22Rv1 (cell line): ENCODE results near the gene COTL1.

Experiments
- H3K27ac ChIP-seq: fragments of 450-650 bp; 2 replicates; pipeline ENCODE4 v1.5.1; 2017
- ZFX ChIP-seq: fragments of 450-650 bp; IDR thresholded peaks from 2 replicates; pipeline ENCODE4 v1.6.1; 2017; ENCODE audit warnings: antibody characterized with exemption, borderline replicate concordance
- TF ChIP-seq, protein P1 (sequence below): fragments of 450-650 bp; IDR thresholded peaks from 2 replicates; pipeline ENCODE4 v1.5.1; 2017; ENCODE audit warnings: mild to moderate bottlenecking

COTL1 gene

DNA sequence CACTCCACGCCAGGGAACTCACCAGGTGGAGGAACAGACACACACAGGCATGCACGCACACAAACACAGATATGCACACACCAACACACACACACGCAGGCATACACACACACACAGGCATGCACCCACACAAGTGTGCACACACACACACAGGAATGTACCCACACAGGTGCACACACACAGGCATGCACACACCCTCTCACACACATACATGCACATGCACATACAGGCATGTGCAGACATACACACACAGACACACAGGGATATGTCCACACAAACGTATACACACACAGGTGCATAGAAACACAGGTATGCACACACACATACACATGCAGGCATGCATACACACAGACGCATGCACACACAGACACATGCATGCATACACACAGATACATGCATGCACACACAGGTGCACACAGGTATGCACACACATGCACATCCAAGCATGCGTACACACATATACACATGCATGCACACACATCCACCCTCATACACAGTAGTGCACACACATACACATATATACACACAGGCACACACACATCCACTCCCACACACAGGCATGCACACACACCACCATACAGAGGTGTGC, 39.2 kb downstream of the COTL1 start:
- TF ChIP-seq, protein P1, sequence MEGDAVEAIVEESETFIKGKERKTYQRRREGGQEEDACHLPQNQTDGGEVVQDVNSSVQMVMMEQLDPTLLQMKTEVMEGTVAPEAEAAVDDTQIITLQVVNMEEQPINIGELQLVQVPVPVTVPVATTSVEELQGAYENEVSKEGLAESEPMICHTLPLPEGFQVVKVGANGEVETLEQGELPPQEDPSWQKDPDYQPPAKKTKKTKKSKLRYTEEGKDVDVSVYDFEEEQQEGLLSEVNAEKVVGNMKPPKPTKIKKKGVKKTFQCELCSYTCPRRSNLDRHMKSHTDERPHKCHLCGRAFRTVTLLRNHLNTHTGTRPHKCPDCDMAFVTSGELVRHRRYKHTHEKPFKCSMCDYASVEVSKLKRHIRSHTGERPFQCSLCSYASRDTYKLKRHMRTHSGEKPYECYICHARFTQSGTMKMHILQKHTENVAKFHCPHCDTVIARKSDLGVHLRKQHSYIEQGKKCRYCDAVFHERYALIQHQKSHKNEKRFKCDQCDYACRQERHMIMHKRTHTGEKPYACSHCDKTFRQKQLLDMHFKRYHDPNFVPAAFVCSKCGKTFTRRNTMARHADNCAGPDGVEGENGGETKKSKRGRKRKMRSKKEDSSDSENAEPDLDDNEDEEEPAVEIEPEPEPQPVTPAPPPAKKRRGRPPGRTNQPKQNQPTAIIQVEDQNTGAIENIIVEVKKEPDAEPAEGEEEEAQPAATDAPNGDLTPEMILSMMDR: no peak
- TF ChIP-seq ZFX: no peak

GRCh38 chr16:84577034-84577803, 40.7 kb downstream of the COTL1 start:
- TF ChIP-seq, protein P1: no peak
- no peak for TF ChIP-seq ZFX
- H3K27ac ChIP-seq: no peak overlapping the region

More for the DNA sequence above, 39.2 kb downstream of the COTL1 start:
- no peak overlapping the region for H3K27ac ChIP-seq

DNA sequence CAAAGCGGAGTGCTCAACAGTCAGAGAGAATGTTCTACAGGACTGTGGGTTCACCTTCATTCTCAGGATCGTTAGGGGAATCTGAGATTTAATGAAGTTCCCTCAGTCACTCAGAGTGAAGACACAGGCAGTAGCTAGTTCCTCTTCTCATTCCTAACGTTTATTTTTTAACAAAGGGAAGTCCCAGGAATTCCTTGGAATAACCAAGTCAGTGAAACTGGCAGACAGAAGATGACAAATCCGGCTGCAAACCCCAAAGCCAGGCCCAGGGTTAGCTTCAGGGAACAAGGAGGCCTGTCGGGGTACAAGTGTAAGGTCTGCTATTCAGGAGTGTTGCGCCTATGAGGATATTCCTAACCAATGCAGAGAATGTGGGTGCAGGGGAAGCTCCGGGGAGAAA, 42.0 kb downstream of the COTL1 start:
- no peak overlapping the region for H3K27ac ChIP-seq
- TF ChIP-seq, protein P1: no peak
- no peak for TF ChIP-seq ZFX

GRCh38 chr16:84574191-84574590, 43.7 kb downstream of the COTL1 start:
- no peak overlapping the region for H3K27ac ChIP-seq
- TF ChIP-seq, protein P1: no peak
- no peak for TF ChIP-seq ZFX

DNA sequence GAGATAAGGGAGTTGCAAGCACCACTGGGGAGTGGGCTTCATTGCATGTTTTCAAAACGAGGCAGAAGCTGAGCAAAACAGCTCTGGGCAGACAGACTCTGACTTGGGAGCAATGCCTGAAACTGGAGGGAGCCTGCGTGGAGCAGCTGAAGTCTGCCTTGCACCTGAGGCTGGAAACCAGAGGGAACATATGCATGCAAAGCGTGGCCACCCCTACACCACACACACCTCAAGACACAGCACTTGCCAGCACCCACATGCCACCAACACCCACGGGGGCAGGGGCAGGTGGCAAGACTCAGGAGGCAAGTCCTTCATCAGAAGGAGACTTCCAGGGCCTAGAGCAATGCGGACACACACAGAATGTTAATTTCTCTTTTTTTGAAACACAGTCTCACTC, 45.8 kb downstream of the COTL1 start:
- TF ChIP-seq, protein P1: no peak
- no peak for TF ChIP-seq ZFX
- no peak overlapping the region for H3K27ac ChIP-seq

- TF ChIP-seq, protein P1: no peak
- no peak for TF ChIP-seq ZFX
- H3K27ac ChIP-seq: no peak overlapping the region
Measured at GRCh38 chr16:84571506-84571905, 46.4 kb downstream of the COTL1 start.

DNA sequence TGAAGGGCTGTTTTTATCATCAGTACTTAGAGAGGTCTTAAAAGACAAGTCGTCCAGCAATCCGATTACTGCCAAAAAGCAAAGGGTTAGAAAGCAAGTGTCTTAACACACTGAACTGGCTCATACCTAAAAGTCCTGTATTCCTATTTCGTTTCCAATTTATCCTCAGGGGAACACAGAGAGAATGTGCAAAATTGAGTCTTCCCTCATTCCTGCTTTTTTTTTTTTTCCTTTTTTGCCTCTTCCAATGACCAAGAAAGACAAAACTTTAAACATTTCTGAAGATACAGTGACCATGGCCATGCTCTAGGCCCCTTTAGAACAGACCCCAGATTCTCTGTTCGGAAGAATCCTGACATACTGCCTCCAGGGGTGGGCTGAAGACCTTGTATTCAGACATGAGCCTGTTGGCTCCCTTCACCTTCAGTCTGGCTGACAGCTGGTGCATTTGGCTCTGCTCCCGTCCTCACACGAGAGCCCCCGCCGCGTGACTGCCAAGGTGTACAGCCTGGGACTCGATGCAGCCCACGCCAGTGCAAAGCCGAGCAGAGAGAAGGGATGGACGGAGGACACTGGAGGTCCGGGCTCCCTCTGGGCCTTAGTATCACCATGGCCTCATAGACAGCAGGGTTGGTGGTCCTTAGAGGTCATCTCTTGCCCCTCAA, 47.0 kb downstream of the COTL1 start:
- no peak overlapping the region for H3K27ac ChIP-seq
- TF ChIP-seq, protein P1: no peak
- no peak for TF ChIP-seq ZFX
